ENCODE data around the gene GMEB2.

Gene GMEB2

DNA sequence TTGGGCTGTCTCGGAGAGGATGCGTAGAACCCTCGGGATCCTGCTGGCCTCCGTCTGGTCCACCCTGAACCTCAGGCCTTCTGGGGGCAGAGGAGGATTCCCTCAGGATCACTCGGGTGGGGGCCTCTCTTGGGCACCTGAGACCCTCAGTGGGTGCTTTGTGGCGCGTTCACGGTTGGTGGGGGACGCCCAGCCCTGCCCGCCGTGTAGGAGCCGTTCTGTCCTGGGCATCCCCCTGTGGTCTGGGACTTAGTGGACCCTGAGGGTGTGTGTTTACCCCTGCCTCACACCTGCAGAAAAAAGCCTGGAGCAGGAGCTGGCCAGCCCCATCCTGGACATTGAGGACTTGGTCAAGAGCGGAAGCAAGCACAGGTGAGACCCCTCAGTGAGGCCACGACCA is 38.8 kb upstream of the GMEB2 start:
- Histone ChIP-seq H3K79me2 (ENCODE audit: low read length) (peaks cover 7% of the 10 kb centered on the region; the same call in 1 of the 2 replicates), H4K20me1 (ENCODE audit: insufficient read depth, low read length) (no peaks in the 10 kb centered on the region), H3K9me2 (replicated peaks; ENCODE audit: insufficient read depth, low read length) (no peaks in the 10 kb centered on the region), H3K36me3 (replicated peaks; ENCODE audit: insufficient read depth, low read length) (no peaks in the 10 kb centered on the region; the same call in 1 of the 2 replicates), H3F3A (ENCODE audit: insufficient read depth, low read length) (no peaks in the 10 kb centered on the region), H3K27ac (ENCODE audit: low read length) (no peak overlapping the region), H3K4me1 (ENCODE audit: low read length) (no peaks in the 10 kb centered on the region), H2AFZ (ENCODE audit: low read length) (no peak overlapping the region), H3K4me2 (ENCODE audit: low read depth, low read length) (no peak overlapping the region), H3K27me3 (replicated peaks; ENCODE audit: insufficient read depth, low read length) (no peaks in the 10 kb centered on the region), H3K9me3 (replicated peaks; ENCODE audit: insufficient read depth, low read length) (no peaks in the 10 kb centered on the region), H3K4me3 (ENCODE audit: low read length) (no peak overlapping the region), H3K9ac (ENCODE audit: low read length) (no peak overlapping the region)
- no peak for DNase-seq
- TF ChIP-seq EZH2phosphoT487 (IDR thresholded peaks at IDR 0.05; ENCODE audit: low read length) (no peak), EZH2 (optimal IDR thresholded peaks at IDR 0.05; ENCODE audit: low read depth, low read length) (no peak)
- TF ChIP-seq, protein P1, sequence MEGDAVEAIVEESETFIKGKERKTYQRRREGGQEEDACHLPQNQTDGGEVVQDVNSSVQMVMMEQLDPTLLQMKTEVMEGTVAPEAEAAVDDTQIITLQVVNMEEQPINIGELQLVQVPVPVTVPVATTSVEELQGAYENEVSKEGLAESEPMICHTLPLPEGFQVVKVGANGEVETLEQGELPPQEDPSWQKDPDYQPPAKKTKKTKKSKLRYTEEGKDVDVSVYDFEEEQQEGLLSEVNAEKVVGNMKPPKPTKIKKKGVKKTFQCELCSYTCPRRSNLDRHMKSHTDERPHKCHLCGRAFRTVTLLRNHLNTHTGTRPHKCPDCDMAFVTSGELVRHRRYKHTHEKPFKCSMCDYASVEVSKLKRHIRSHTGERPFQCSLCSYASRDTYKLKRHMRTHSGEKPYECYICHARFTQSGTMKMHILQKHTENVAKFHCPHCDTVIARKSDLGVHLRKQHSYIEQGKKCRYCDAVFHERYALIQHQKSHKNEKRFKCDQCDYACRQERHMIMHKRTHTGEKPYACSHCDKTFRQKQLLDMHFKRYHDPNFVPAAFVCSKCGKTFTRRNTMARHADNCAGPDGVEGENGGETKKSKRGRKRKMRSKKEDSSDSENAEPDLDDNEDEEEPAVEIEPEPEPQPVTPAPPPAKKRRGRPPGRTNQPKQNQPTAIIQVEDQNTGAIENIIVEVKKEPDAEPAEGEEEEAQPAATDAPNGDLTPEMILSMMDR (IDR thresholded peaks at IDR 0.05; ENCODE audit: low read length) = no peak

DNA sequence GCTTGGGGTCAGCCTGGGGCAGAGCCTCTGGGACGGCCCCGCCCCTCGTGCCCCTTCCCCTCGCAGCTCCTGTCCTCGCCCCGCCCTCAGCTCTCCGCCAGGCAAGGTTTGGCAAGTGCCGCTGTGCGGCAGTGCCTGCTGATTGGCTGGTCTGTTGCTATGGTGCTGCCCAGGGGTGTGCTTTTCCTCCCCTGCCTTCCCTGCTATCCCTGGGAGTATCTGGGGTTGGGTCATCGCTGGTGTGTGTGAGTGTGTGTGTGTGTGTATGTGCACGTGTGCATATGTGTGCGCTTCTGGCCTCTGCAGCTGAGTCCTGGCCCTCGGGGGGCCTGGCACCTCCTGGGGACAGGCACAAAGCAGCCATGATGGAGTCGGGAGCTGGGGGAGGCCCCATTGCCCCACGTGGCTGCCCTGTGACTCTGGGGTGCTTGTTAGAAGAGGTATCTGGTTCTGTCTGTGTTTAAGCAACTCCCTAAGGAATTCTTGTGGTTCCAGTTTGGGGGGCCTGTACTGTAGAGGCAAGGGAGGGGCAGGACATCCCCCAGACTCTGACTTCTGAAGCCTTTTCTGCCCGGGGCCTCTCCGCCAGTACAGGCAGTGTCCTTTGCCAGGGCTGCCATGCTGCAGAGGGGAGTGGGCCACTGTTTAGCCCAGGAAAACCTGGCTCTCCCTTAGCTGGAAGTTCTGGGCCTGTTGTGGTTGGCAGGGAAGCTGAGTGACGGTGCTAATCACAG is 38.1 kb upstream of the GMEB2 start:
- no peaks in the 10 kb centered on the region for H3K4me1 ChIP-seq (ENCODE audit: low read length)
- H2AFZ ChIP-seq (ENCODE audit: low read length) = no peak overlapping the region
- no peaks in the 10 kb centered on the region for H3F3A ChIP-seq (ENCODE audit: insufficient read depth, low read length)
- H3K9me3 ChIP-seq (replicated peaks; ENCODE audit: insufficient read depth, low read length) = no peaks in the 10 kb centered on the region
- TF ChIP-seq EZH2 (optimal IDR thresholded peaks at IDR 0.05; ENCODE audit: low read depth, low read length) (no peak), EZH2phosphoT487 (IDR thresholded peaks at IDR 0.05; ENCODE audit: low read length) (no peak)
- TF ChIP-seq, protein P1 (IDR thresholded peaks at IDR 0.05; ENCODE audit: low read length) = no peak
- peaks cover 9% of the 10 kb centered on the region; the same call in 1 of the 2 replicates for H3K79me2 ChIP-seq (ENCODE audit: low read length)
- H3K9ac ChIP-seq (ENCODE audit: low read length) = no peak overlapping the region
- no peaks in the 10 kb centered on the region for H4K20me1 ChIP-seq (ENCODE audit: insufficient read depth, low read length)
- no peaks in the 10 kb centered on the region; the same call in 1 of the 2 replicates for H3K36me3 ChIP-seq (replicated peaks; ENCODE audit: insufficient read depth, low read length)
- no peak overlapping the region for H3K4me2 ChIP-seq (ENCODE audit: low read depth, low read length)
- H3K27ac ChIP-seq (ENCODE audit: low read length) = no peak overlapping the region
- H3K27me3 ChIP-seq (replicated peaks; ENCODE audit: insufficient read depth, low read length) = no peaks in the 10 kb centered on the region
- H3K9me2 ChIP-seq (replicated peaks; ENCODE audit: insufficient read depth, low read length) = no peaks in the 10 kb centered on the region
- H3K4me3 ChIP-seq (ENCODE audit: low read length) = no peak overlapping the region
- DNase-seq = no peak

DNA sequence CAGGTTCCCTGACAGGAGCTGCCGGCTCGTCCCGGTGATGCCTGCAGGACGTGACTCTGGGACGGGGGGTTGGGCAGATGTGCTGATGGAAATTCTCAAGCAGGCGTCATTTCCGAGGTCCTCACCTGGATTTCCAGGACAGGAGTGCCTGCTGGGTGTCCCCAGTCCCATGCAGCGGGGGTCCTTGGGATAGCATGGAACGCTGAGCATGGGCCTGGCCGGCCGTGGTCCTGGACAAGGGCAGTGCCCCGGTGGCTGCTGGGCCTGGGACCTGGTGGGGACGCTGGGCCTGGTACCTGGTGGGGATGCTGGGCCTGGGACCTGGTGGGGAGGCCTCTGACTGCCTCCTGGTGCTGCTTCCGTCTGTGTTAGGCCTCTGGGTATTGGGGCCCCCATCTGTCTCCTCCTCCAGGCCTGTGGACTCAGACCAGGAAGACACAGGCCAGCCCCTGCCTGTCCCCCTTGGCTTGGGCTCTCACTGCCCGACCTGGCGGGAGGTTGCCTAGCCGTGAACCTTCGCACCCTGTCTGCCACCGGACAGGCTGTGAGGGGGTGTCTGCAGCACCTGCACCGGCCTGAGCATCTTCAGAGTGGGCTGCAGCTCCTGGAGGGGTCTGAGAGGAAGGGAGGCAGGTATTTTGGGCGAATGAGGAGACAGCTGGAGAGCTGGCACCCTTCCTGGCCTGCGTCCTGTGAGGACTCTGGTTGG is 37.4 kb upstream of the GMEB2 start:
- Histone ChIP-seq H3K27ac (ENCODE audit: low read length) (no peak overlapping the region), H3K27me3 (replicated peaks; ENCODE audit: insufficient read depth, low read length) (no peaks in the 10 kb centered on the region), H3K4me1 (ENCODE audit: low read length) (0 out of 2 replicates have a peak, but pooled peaks cover 3% of the 10 kb centered on the region), H3K9me3 (replicated peaks; ENCODE audit: insufficient read depth, low read length) (no peaks in the 10 kb centered on the region), H3F3A (ENCODE audit: insufficient read depth, low read length) (no peaks in the 10 kb centered on the region), H3K79me2 (ENCODE audit: low read length) (peaks cover 12% of the 10 kb centered on the region), H2AFZ (ENCODE audit: low read length) (no peak overlapping the region), H3K9me2 (replicated peaks; ENCODE audit: insufficient read depth, low read length) (no peaks in the 10 kb centered on the region), H3K4me3 (ENCODE audit: low read length) (no peak overlapping the region), H3K36me3 (replicated peaks; ENCODE audit: insufficient read depth, low read length) (no peaks in the 10 kb centered on the region; the same call in 1 of the 2 replicates), H3K4me2 (ENCODE audit: low read depth, low read length) (no peak overlapping the region), H4K20me1 (ENCODE audit: insufficient read depth, low read length) (no peaks in the 10 kb centered on the region), H3K9ac (ENCODE audit: low read length) (no peak overlapping the region)
- no peak for DNase-seq
- TF ChIP-seq EZH2 (optimal IDR thresholded peaks at IDR 0.05; ENCODE audit: low read depth, low read length) (no peak), EZH2phosphoT487 (IDR thresholded peaks at IDR 0.05; ENCODE audit: low read length) (no peak)
- TF ChIP-seq, protein P1 (IDR thresholded peaks at IDR 0.05; ENCODE audit: low read length) = no peak
